HEK293 (cell line): ENCODE results near the gene KIF11.
"Not testable (repeated sequence)": the region's sequence is repeated elsewhere in the genome, so short reads cannot be mapped to it uniquely, and the experiment has no call there.

Experiments used
- CTCF ChIA-PET: fragments of 350-600 bp; formaldehyde crosslinking; extraction: SDS; loops from one replicate; lab custom pipeline; 2021; ENCODE audit warnings: antibody characterized with exemption; lab: Yijun Ruan, JAX
- POLR2A ChIA-PET: fragments of 300-600 bp; formaldehyde crosslinking; extraction: SDS; loops from one replicate; lab custom pipeline; 2020; ENCODE audit warnings: antibody characterized with exemption, inconsistent platforms; lab: Yijun Ruan, JAX
- H3K27ac ChIP-seq: fragments of 200-500 bp; sonication (Bioruptor generic); 2 replicates; pipeline ENCODE4 v1.5.1; 2014; ENCODE audit warnings: low read depth, low read length, control low read depth, inconsistent platforms; ENCODE audit errors: extremely low read depth
- H3K36me3 ChIP-seq, 2 experiments: fragments of 200-500 bp in 1 of 2; sonication (Bioruptor generic) in 1 of 2; 1 replicate in 1 of 2; 2 replicates in 1 of 2; pipeline ENCODE4 v1.5.1; 2014 to 2017; ENCODE audit warnings: inconsistent platforms in 2 of 2, low read length in 2 of 2; ENCODE audit not compliant: control insufficient read depth in 2 of 2, insufficient read depth in 1 of 2
- H3K4me1 ChIP-seq: fragments of 200-500 bp; sonication (Bioruptor generic); 2 replicates; pipeline ENCODE4 v1.5.1; 2014; ENCODE audit warnings: mild to moderate bottlenecking, low read length, inconsistent platforms; ENCODE audit not compliant: control insufficient read depth, insufficient read depth
- H3K4me3 ChIP-seq: 2 replicates; pipeline ENCODE4 v1.5.1; 2011; ENCODE audit warnings: low read depth, mild to moderate bottlenecking, control low read depth, low read length, moderate library complexity
- H3K9me3 ChIP-seq: fragments of 200-500 bp; sonication (Bioruptor generic); 2 replicates; pipeline ENCODE4 v1.5.1; 2014; ENCODE audit warnings: low read depth, low read length, inconsistent platforms; ENCODE audit not compliant: control insufficient read depth, insufficient read depth
- EGR2 ChIP-seq: fragments of 450-650 bp; formaldehyde crosslinking; IDR thresholded peaks from 2 replicates; pipeline ENCODE4 v1.5.1; 2016; ENCODE audit warnings: low read depth, missing biosample characterization, missing genetic modification characterization
- GLIS2 ChIP-seq: fragments of 450-650 bp; formaldehyde crosslinking; IDR thresholded peaks from 2 replicates; pipeline ENCODE4 v1.5.1; 2016; ENCODE audit warnings: missing biosample characterization, missing genetic modification characterization
- SP7 ChIP-seq: fragments of 450-650 bp; formaldehyde crosslinking; IDR thresholded peaks from 2 replicates; pipeline ENCODE4 v1.5.1; 2016; ENCODE audit warnings: missing biosample characterization, missing genetic modification characterization
- ZFHX2 ChIP-seq: fragments of 450-650 bp; formaldehyde crosslinking; conservative IDR thresholded peaks from 2 replicates; pipeline ENCODE4 v1.5.1; 2016; ENCODE audit warnings: missing biosample characterization, missing genetic modification characterization
- ZFP3 ChIP-seq: fragments of 450-650 bp; formaldehyde crosslinking; IDR thresholded peaks from 2 replicates; pipeline ENCODE4 v1.5.1; 2016; ENCODE audit warnings: low read depth, missing biosample characterization, missing genetic modification characterization
- ZFP41 ChIP-seq: fragments of 450-650 bp; formaldehyde crosslinking; IDR thresholded peaks from 2 replicates; pipeline ENCODE4 v1.5.1; 2016; ENCODE audit warnings: missing biosample characterization, missing genetic modification characterization, borderline replicate concordance
- ZNF114 ChIP-seq: fragments of 450-650 bp; formaldehyde crosslinking; IDR thresholded peaks from 2 replicates; pipeline ENCODE4 v1.5.0; 2017; ENCODE audit warnings: missing biosample characterization, missing genetic modification characterization
- ZNF211 ChIP-seq: fragments of 450-650 bp; formaldehyde crosslinking; IDR thresholded peaks from 2 replicates; pipeline ENCODE4 v1.5.1; 2016; ENCODE audit warnings: low read depth, missing biosample characterization, missing genetic modification characterization
- ZNF239 ChIP-seq: fragments of 450-650 bp; formaldehyde crosslinking; IDR thresholded peaks from 2 replicates; pipeline ENCODE4 v1.5.1; 2016; ENCODE audit warnings: missing biosample characterization, missing genetic modification characterization
- ZNF548 ChIP-seq: fragments of 450-650 bp; formaldehyde crosslinking; IDR thresholded peaks from 2 replicates; pipeline ENCODE4 v1.5.1; 2016; ENCODE audit warnings: missing biosample characterization, missing genetic modification characterization
- ZNF558 ChIP-seq: fragments of 450-650 bp; formaldehyde crosslinking; IDR thresholded peaks from 2 replicates; pipeline ENCODE4 v1.5.1; 2016; ENCODE audit warnings: missing biosample characterization, missing genetic modification characterization
- TF ChIP-seq, protein P1 (sequence below): fragments of 450-650 bp; formaldehyde crosslinking; IDR thresholded peaks from 2 replicates; pipeline ENCODE4 v1.5.1; 2016; ENCODE audit warnings: missing biosample characterization, missing genetic modification characterization
- TF ChIP-seq, protein P2 (sequence below): fragments of 450-650 bp; formaldehyde crosslinking; IDR thresholded peaks from 2 replicates; pipeline ENCODE4 v1.5.1; 2017; ENCODE audit warnings: missing biosample characterization, mild to moderate bottlenecking, missing genetic modification characterization, moderate library complexity
- TF ChIP-seq, protein P3 (sequence below): fragments of 450-650 bp; formaldehyde crosslinking; IDR thresholded peaks from 2 replicates; pipeline ENCODE4 v1.5.1; 2016; ENCODE audit warnings: missing biosample characterization, missing genetic modification characterization
- TF ChIP-seq, protein P4 (sequence below): fragments of 450-650 bp; formaldehyde crosslinking; IDR thresholded peaks from 2 replicates; pipeline ENCODE4 v1.5.1; 2016; ENCODE audit warnings: missing biosample characterization, missing genetic modification characterization

Gene KIF11

DNA sequence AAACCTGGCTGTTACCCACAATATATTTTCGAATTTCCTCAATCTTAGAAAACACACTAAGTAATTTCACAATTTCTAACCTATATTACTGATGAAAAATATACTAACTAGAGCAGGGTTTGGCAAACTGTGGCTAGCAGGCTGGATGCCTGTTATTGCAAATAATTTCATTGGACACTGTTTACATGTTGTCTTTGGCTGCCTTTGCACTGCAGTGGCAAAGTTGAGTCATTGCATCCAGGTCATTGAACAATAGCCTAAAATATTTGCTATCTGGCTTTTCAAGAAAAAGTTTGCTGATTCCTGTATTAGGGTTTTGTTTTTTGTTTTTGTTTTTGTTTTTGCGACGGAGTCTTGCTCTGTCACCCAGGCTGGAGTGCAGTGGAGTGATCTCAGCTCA lies 47.2 kb downstream of the KIF11 start (continued):
- TF ChIP-seq, protein P1, sequence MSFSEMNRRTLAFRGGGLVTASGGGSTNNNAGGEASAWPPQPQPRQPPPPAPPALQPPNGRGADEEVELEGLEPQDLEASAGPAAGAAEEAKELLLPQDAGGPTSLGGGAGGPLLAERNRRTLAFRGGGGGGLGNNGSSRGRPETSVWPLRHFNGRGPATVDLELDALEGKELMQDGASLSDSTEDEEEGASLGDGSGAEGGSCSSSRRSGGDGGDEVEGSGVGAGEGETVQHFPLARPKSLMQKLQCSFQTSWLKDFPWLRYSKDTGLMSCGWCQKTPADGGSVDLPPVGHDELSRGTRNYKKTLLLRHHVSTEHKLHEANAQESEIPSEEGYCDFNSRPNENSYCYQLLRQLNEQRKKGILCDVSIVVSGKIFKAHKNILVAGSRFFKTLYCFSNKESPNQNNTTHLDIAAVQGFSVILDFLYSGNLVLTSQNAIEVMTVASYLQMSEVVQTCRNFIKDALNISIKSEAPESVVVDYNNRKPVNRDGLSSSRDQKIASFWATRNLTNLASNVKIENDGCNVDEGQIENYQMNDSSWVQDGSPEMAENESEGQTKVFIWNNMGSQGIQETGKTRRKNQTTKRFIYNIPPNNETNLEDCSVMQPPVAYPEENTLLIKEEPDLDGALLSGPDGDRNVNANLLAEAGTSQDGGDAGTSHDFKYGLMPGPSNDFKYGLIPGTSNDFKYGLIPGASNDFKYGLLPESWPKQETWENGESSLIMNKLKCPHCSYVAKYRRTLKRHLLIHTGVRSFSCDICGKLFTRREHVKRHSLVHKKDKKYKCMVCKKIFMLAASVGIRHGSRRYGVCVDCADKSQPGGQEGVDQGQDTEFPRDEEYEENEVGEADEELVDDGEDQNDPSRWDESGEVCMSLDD = no peak
- TF ChIP-seq ZNF548 (tag by site-specific recombination) (no peak), GLIS2 (tag by site-specific recombination) (no peak), ZNF239 (tag by site-specific recombination) (no peak)
- TF ChIP-seq, protein P2, sequence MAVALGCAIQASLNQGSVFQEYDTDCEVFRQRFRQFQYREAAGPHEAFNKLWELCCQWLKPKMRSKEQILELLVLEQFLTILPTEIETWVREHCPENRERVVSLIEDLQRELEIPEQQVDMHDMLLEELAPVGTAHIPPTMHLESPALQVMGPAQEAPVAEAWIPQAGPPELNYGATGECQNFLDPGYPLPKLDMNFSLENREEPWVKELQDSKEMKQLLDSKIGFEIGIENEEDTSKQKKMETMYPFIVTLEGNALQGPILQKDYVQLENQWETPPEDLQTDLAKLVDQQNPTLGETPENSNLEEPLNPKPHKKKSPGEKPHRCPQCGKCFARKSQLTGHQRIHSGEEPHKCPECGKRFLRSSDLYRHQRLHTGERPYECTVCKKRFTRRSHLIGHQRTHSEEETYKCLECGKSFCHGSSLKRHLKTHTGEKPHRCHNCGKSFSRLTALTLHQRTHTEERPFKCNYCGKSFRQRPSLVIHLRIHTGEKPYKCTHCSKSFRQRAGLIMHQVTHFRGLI (tag by site-specific recombination) = no peak

DNA sequence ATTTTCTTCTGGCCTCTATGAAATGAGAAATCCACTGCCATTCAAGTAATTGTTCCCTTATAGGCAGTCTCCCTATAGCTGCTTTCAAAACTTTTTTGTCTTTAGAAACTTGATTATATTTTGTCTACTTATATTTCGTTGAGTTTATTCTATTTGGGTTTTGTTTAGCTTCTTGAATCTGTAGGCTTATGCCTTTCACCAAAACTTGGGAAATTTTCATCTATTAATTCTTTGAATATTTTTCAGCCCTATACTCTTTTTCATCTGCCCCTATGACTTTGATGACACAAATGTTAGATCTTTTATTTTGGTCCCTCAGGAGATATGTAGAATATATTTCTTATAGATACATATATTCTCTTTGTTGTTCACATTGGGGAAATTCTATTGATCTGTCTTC lies 48.6 kb downstream of the KIF11 start:
- H3K36me3 ChIP-seq = peaks cover 59 to 82% of the 10 kb centered on the region in 2 experiments
- no peaks in the 10 kb centered on the region for H3K9me3 ChIP-seq

DNA sequence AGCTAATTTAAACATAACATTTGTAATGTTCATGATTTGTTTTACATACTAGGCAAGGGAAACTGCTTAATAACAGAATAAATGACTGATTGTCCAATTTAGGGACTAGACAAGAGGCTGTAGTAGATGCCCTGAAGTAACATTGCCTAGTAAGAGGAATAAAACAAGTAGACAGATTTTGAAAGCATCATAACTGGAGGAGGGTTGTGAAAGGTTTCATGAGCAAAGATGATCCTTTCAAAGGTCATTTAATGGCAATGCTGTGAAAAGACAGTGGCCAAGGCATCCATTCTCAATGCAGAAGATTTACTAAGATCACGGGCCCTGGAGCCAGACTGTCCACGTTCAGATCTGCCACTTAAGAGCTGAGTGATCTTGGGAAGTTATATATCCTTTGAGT lies 52.0 kb downstream of the KIF11 start:
- Histone ChIP-seq H3K27ac (no peak overlapping the region), H3K9me3 (no peaks in the 10 kb centered on the region), H3K4me1 (no peaks in the 10 kb centered on the region), H3K36me3 (peaks cover 69 to 85% of the 10 kb centered on the region in 2 experiments), H3K4me3 (no peak overlapping the region)
- TF ChIP-seq ZFP3 (tag by site-specific recombination) = no peak
- no peak for TF ChIP-seq ZNF211 (tag by site-specific recombination)
- TF ChIP-seq ZNF114 (tag by site-specific recombination) = no peak
- TF ChIP-seq, protein P3, sequence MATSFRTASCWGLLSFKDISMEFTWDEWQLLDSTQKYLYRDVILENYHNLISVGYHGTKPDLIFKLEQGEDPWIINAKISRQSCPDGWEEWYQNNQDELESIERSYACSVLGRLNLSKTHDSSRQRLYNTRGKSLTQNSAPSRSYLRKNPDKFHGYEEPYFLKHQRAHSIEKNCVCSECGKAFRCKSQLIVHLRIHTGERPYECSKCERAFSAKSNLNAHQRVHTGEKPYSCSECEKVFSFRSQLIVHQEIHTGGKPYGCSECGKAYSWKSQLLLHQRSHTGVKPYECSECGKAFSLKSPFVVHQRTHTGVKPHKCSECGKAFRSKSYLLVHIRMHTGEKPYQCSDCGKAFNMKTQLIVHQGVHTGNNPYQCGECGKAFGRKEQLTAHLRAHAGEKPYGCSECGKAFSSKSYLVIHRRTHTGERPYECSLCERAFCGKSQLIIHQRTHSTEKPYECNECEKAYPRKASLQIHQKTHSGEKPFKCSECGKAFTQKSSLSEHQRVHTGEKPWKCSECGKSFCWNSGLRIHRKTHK (tag by site-specific recombination) = no peak
- POLR2A ChIA-PET = no interaction called here
- CTCF ChIA-PET = interaction anchor here (0.9 kb wide), 2 partner anchors 13 to 54 kb away, joined by 3 to 4 read pairs; no protein-coding TSS in a partner anchor

More for the DNA sequence above, 48.6 kb downstream of the KIF11 start:
- H3K4me3 ChIP-seq = no peak overlapping the region
- TF ChIP-seq ZFP41 (tag by site-specific recombination) (no peak), ZNF558 (tag by site-specific recombination) (peak; percentile 98)
- TF ChIP-seq, all 188 proteins: peak for 1
- H3K4me1 ChIP-seq = no peaks in the 10 kb centered on the region
- ChIA-PET CTCF (interaction anchor here (1.1 to 2.2 kb wide), 2 partner anchors 69 to 125 kb away, joined by 3 to 8 read pairs; no protein-coding TSS in a partner anchor), POLR2A (no interaction called here)
- H3K27ac ChIP-seq = no peak overlapping the region

DNA sequence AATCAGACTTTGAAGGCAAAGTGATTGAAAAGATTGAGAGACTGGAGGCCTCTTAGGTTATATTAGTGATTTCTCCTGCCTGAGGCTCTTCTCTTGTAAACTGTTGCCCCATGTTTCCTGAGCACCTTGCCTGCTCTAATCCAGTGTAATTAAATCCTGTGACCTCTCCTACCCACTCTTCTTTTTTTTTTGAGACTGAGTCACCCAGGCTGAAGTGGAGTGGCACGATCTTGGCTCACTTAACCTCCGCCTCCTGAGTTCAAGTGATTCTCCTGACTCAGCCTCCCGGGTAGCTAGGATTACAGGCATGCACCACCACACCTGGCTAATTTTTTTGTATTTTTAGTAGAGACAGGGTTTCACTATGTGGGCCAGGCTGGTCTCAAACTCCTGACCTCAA lies 57.9 kb downstream of the KIF11 start:
- POLR2A ChIA-PET = not testable (repeated sequence)
- CTCF ChIA-PET = interaction anchor here (0.7 kb wide), 1 partner anchor 111 kb away, joined by 3 read pairs; no protein-coding TSS in a partner anchor
- H3K36me3 ChIP-seq = peaks cover 92 to 95% of the 10 kb centered on the region in 2 experiments

More for the DNA sequence above, 57.9 kb downstream of the KIF11 start:
- H3K9me3 ChIP-seq, H3K27ac ChIP-seq, H3K4me3 ChIP-seq, H3K4me1 ChIP-seq: not testable (repeated sequence)
- peak; percentile 42; the same call in 1 of the 2 replicates for TF ChIP-seq ZFHX2 (tag by site-specific recombination)
- TF ChIP-seq SP7 (tag by site-specific recombination) = peak; percentile 57; the same call in 1 of the 2 replicates
- TF ChIP-seq, protein P4, sequence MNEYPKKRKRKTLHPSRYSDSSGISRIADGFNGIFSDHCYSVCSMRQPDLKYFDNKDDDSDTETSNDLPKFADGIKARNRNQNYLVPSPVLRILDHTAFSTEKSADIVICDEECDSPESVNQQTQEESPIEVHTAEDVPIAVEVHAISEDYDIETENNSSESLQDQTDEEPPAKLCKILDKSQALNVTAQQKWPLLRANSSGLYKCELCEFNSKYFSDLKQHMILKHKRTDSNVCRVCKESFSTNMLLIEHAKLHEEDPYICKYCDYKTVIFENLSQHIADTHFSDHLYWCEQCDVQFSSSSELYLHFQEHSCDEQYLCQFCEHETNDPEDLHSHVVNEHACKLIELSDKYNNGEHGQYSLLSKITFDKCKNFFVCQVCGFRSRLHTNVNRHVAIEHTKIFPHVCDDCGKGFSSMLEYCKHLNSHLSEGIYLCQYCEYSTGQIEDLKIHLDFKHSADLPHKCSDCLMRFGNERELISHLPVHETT (tag by site-specific recombination) = 0 out of 2 replicates have a peak, but pooled peaks have one; percentile 27
- peak; percentile 59; the same call in 1 of the 2 replicates for TF ChIP-seq EGR2 (tag by site-specific recombination)
